CD8-positive, alpha-beta memory T cell (primary cell): ENCODE measurements around the gene CCSER2. TPM values are rescaled to one million over a fixed set of nuclear protein-coding genes. Genes with fewer than 3 reads are reported as not detected.

Experiments used
- CTCF ChIA-PET: fragments of 350-600 bp; sonication (Branson Sonifier 250); formaldehyde crosslinking; loops from one replicate; lab custom pipeline; 2021; ENCODE audit warnings: antibody characterized with exemption; lab: Charles Lee
- POLR2A ChIA-PET: fragments of 350-600 bp; sonication (Branson Sonifier 250); formaldehyde crosslinking; loops from one replicate; lab custom pipeline; 2021; ENCODE audit warnings: antibody characterized with exemption; lab: Charles Lee
- DNase-seq, 5 donors: peaks; one replicate each; pipeline versions ENCODE4 v3.0.0 to v3.0.0-alpha.2; 2020 to 2022; ENCODE audit warnings: mixed read lengths in 1 of 5
- H3K27ac ChIP-seq: one replicate; pipeline ENCODE4 v1.7.0; 2013; ENCODE audit warnings: low read depth, mild to moderate bottlenecking, low read length, moderate library complexity
- H3K27me3 ChIP-seq: 2 replicates; pipeline ENCODE4 v1.7.0; 2013; ENCODE audit warnings: low read length, mild to moderate bottlenecking; ENCODE audit not compliant: insufficient read depth, poor library complexity, severe bottlenecking
- H3K36me3 ChIP-seq: 2 replicates; pipeline ENCODE4 v1.7.0; 2013; ENCODE audit warnings: mild to moderate bottlenecking, low read length, moderate library complexity; ENCODE audit not compliant: insufficient read depth
- H3K4me1 ChIP-seq: 2 replicates; pipeline ENCODE4 v1.7.0; 2013; ENCODE audit warnings: mild to moderate bottlenecking, low read length, moderate library complexity; ENCODE audit not compliant: insufficient read depth
- H3K4me3 ChIP-seq: 2 replicates; pipeline ENCODE4 v1.7.0; 2013; ENCODE audit warnings: mild to moderate bottlenecking, low read length
- H3K9me3 ChIP-seq: 2 replicates; pipeline ENCODE4 v1.7.0; 2013; ENCODE audit warnings: mild to moderate bottlenecking, low read length
- H3K27ac Mint-ChIP-seq, 8 donors: one replicate each; pipeline ENCODE4 v1.8.0; 2020 to 2021; ENCODE audit warnings: mixed read lengths in 8 of 8, mild to moderate bottlenecking in 6 of 8, inconsistent platforms in 3 of 8, moderate library complexity in 3 of 8
- H3K27me3 Mint-ChIP-seq, 2 donors: one replicate each; pipeline ENCODE4 v1.8.0; 2020 to 2021; ENCODE audit warnings: mixed read lengths in 2 of 2, mild to moderate bottlenecking in 1 of 2, moderate library complexity in 1 of 2
- H3K36me3 Mint-ChIP-seq, 3 donors: one replicate each; pipeline ENCODE4 v1.8.0; 2020 to 2021; ENCODE audit warnings: mixed read lengths in 3 of 3, inconsistent platforms in 1 of 3, mild to moderate bottlenecking in 1 of 3
- H3K4me1 Mint-ChIP-seq, 3 donors: one replicate each; pipeline ENCODE4 v1.8.0; 2020 to 2021; ENCODE audit warnings: mixed read lengths in 3 of 3, inconsistent platforms in 1 of 3, mild to moderate bottlenecking in 1 of 3
- H3K4me3 Mint-ChIP-seq, 7 donors: one replicate each; pipeline ENCODE4 v1.8.0; 2020 to 2021; ENCODE audit warnings: mixed read lengths in 7 of 7, mild to moderate bottlenecking in 6 of 7, moderate library complexity in 4 of 7, inconsistent platforms in 2 of 7
- H3K9me3 Mint-ChIP-seq, 5 donors: one replicate each; pipeline ENCODE4 v1.8.0; 2020 to 2022; ENCODE audit warnings: mixed read lengths in 5 of 5, mild to moderate bottlenecking in 3 of 5, moderate library complexity in 2 of 5, inconsistent platforms in 1 of 5
- polyA plus RNA-seq: library from polyadenylated mRNA; unstranded; fragments of 300-500 nt; fragmentation: Illumina TruSeq; gene quantifications from one replicate; pipeline ENCODE4 v1.2.3, GENCODE V29; 2021
- total RNA-seq, 2 experiments: library from RNA; stranded (reverse); gene quantifications; one replicate each; pipeline ENCODE4 v1.2.3, GENCODE V29; 2021

CCSER2 gene
- total and polyA plus RNA-seq, 3 experiments from 2014 or later = 62.6 to 114 (median 74.5) TPM

- H3K4me3 Mint-ChIP-seq = no peak overlapping the region
- Histone ChIP-seq H3K27ac (no peak overlapping the region), H3K36me3 (no peaks in the 10 kb centered on the region), H3K4me1 (no peaks in the 10 kb centered on the region), H3K27me3 (no peaks in the 10 kb centered on the region), H3K4me3 (no peak overlapping the region), H3K9me3 (no peaks in the 10 kb centered on the region)
- no peaks in the 10 kb centered on the region for H3K9me3 Mint-ChIP-seq
- no peak for DNase-seq
- ChIA-PET CTCF (interaction anchor here (1.0 to 2.1 kb wide), 3 partner anchors 12 to 287 kb away, joined by 3 to 6 read pairs (median 4); no protein-coding TSS in a partner anchor), POLR2A (no interaction called here)
- no peaks in the 10 kb centered on the region for H3K4me1 Mint-ChIP-seq
- H3K27ac Mint-ChIP-seq = no peak overlapping the region
- peaks cover 1 to 33% of the 10 kb centered on the region in 2 donors for H3K27me3 Mint-ChIP-seq
- no peaks in the 10 kb centered on the region for H3K36me3 Mint-ChIP-seq
Observed at GRCh38 chr10:84551437-84552120, 223.2 kb downstream of the CCSER2 start.

- Mint-ChIP-seq H3K4me1 (no peaks in the 10 kb centered on the region), H3K27me3 (peaks cover 3 to 32% of the 10 kb centered on the region in 2 donors), H3K9me3 (no peaks in the 10 kb centered on the region), H3K27ac (no peak overlapping the region), H3K36me3 (no peaks in the 10 kb centered on the region), H3K4me3 (no peak overlapping the region)
- Histone ChIP-seq H3K4me1 (no peaks in the 10 kb centered on the region), H3K27me3 (no peaks in the 10 kb centered on the region), H3K27ac (no peak overlapping the region), H3K36me3 (no peaks in the 10 kb centered on the region), H3K4me3 (no peak overlapping the region), H3K9me3 (no peaks in the 10 kb centered on the region)
- ChIA-PET POLR2A (no interaction called here), CTCF (interaction anchor here (1.5 to 2.1 kb wide), 2 partner anchors 13 to 288 kb away, joined by 4 to 6 read pairs; no protein-coding TSS in a partner anchor)
- DNase-seq = no peak
Observed at GRCh38 chr10:84552478-84552877, 224.1 kb downstream of the CCSER2 start.

GRCh38 chr10:84562592-84562991 is 234.2 kb downstream of the CCSER2 start:
- no peaks in the 10 kb centered on the region for H3K9me3 ChIP-seq
- H3K27ac ChIP-seq = no peak overlapping the region
- no peak for DNase-seq
- CTCF ChIA-PET = no interaction called here
- Mint-ChIP-seq H3K4me3 (no peak overlapping the region), H3K36me3 (no peaks in the 10 kb centered on the region), H3K9me3 (no peaks in the 10 kb centered on the region), H3K27ac (no peak overlapping the region), H3K4me1 (peaks cover 0 to 3% (median 0%) of the 10 kb centered on the region in 3 donors), H3K27me3 (peaks cover 9 to 48% of the 10 kb centered on the region in 2 donors)
- no peak overlapping the region for H3K4me3 ChIP-seq
- H3K36me3 ChIP-seq = no peaks in the 10 kb centered on the region
- POLR2A ChIA-PET = no interaction called here
- H3K4me1 ChIP-seq = no peaks in the 10 kb centered on the region
- no peaks in the 10 kb centered on the region for H3K27me3 ChIP-seq

GRCh38 chr10:84563355-84563754 is 235.0 kb downstream of the CCSER2 start:
- H3K27me3 Mint-ChIP-seq = peaks cover 9 to 52% of the 10 kb centered on the region in 2 donors
- no peaks in the 10 kb centered on the region for H3K9me3 Mint-ChIP-seq
- H3K27ac ChIP-seq = no peak overlapping the region

GRCh38 chr10:84563868-84564267 is 235.5 kb downstream of the CCSER2 start:
- Mint-ChIP-seq H3K27me3 (peaks cover 11 to 56% of the 10 kb centered on the region in 2 donors), H3K27ac (no peak overlapping the region)
- H3K9me3 ChIP-seq = no peaks in the 10 kb centered on the region

More at GRCh38 chr10:84563355-84563754, 235.0 kb downstream of the CCSER2 start:
- no peaks in the 10 kb centered on the region for H3K27me3 ChIP-seq
- H3K4me1 Mint-ChIP-seq = peaks cover 0 to 3% (median 0%) of the 10 kb centered on the region in 3 donors
- CTCF ChIA-PET = no interaction called here
- peak overlapping the region in 1 of 8 donors; percentile 43 for H3K27ac Mint-ChIP-seq
- no peaks in the 10 kb centered on the region for H3K4me1 ChIP-seq
- POLR2A ChIA-PET = no interaction called here
- no peaks in the 10 kb centered on the region for H3K36me3 ChIP-seq
- H3K36me3 Mint-ChIP-seq = no peaks in the 10 kb centered on the region
- H3K4me3 ChIP-seq = no peak overlapping the region
- no peak overlapping the region for H3K4me3 Mint-ChIP-seq
- H3K9me3 ChIP-seq = no peaks in the 10 kb centered on the region
- no peak for DNase-seq

GRCh38 chr10:84565881-84566582 is 237.6 kb downstream of the CCSER2 start:
- no peaks in the 10 kb centered on the region for H3K4me1 ChIP-seq
- no peaks in the 10 kb centered on the region for H3K27me3 ChIP-seq
- H3K27ac ChIP-seq = no peak overlapping the region
- ChIA-PET CTCF (no interaction called here), POLR2A (no interaction called here)
- no peak overlapping the region for H3K4me3 ChIP-seq
- peaks cover 11 to 66% of the 10 kb centered on the region in 2 donors for H3K27me3 Mint-ChIP-seq
- peaks cover 0 to 4% (median 0%) of the 10 kb centered on the region in 5 donors for H3K9me3 Mint-ChIP-seq
- H3K27ac Mint-ChIP-seq = no peak overlapping the region
- no peak overlapping the region for H3K4me3 Mint-ChIP-seq
- H3K36me3 ChIP-seq = no peaks in the 10 kb centered on the region
- H3K4me1 Mint-ChIP-seq = peaks cover 0 to 3% (median 0%) of the 10 kb centered on the region in 3 donors
- no peak for DNase-seq
- H3K9me3 ChIP-seq = no peaks in the 10 kb centered on the region
- H3K36me3 Mint-ChIP-seq = no peaks in the 10 kb centered on the region

More at GRCh38 chr10:84563868-84564267, 235.5 kb downstream of the CCSER2 start:
- Mint-ChIP-seq H3K9me3 (no peaks in the 10 kb centered on the region), H3K4me3 (no peak overlapping the region), H3K36me3 (no peaks in the 10 kb centered on the region), H3K4me1 (peaks cover 0 to 3% (median 0%) of the 10 kb centered on the region in 3 donors)
- Histone ChIP-seq H3K4me1 (no peaks in the 10 kb centered on the region), H3K4me3 (no peak overlapping the region), H3K27me3 (no peaks in the 10 kb centered on the region), H3K27ac (no peak overlapping the region), H3K36me3 (no peaks in the 10 kb centered on the region)
- CTCF ChIA-PET = no interaction called here
- POLR2A ChIA-PET = no interaction called here
- no peak for DNase-seq

- no peaks in the 10 kb centered on the region for H3K36me3 ChIP-seq
- H3K9me3 ChIP-seq = no peaks in the 10 kb centered on the region
- H3K27ac ChIP-seq = no peak overlapping the region
- DNase-seq = no peak
- no peak overlapping the region for H3K4me3 Mint-ChIP-seq
- H3K9me3 Mint-ChIP-seq = peaks cover 0 to 4% (median 0%) of the 10 kb centered on the region in 5 donors
- no peak overlapping the region for H3K4me3 ChIP-seq
- no peaks in the 10 kb centered on the region for H3K27me3 ChIP-seq
- no peaks in the 10 kb centered on the region for H3K36me3 Mint-ChIP-seq
- no peak overlapping the region for H3K27ac Mint-ChIP-seq
- peaks cover 10 to 66% of the 10 kb centered on the region in 2 donors for H3K27me3 Mint-ChIP-seq
- ChIA-PET CTCF (no interaction called here), POLR2A (no interaction called here)
- peaks cover 0 to 3% (median 0%) of the 10 kb centered on the region in 3 donors for H3K4me1 Mint-ChIP-seq
- no peaks in the 10 kb centered on the region for H3K4me1 ChIP-seq
Observed at GRCh38 chr10:84567133-84567532, 238.7 kb downstream of the CCSER2 start.
